ENCODE data around the gene CCDC87.
"Not testable (repeated sequence)": the region's sequence is repeated elsewhere in the genome, so short reads cannot be mapped to it uniquely, and the experiment has no call there.

CCDC87 gene

DNA sequence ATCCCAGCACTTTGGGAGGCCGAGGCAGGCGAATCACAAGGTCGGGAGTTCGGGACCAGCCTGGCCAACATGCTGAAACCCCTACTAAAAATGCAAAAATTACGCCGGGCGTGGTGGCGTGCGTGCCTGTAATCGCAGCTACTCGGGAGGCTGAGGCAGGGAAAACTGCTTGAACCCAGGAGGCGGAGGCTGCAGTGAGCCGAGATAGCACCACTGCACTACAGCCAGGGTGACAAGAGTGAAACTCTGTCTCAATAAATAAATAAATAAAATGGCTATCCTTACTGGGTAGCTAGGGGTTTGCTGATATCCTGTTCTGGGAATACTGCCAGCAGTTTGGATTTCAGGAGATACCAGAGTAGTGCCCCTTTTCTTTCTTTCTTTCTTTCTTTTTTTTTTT, 21.2 kb upstream of the CCDC87 start:
- no peak for DNase-seq

GRCh38 chr11:66612458-66612857, 19.6 kb upstream of the CCDC87 start:
- no peak for DNase-seq

DNA sequence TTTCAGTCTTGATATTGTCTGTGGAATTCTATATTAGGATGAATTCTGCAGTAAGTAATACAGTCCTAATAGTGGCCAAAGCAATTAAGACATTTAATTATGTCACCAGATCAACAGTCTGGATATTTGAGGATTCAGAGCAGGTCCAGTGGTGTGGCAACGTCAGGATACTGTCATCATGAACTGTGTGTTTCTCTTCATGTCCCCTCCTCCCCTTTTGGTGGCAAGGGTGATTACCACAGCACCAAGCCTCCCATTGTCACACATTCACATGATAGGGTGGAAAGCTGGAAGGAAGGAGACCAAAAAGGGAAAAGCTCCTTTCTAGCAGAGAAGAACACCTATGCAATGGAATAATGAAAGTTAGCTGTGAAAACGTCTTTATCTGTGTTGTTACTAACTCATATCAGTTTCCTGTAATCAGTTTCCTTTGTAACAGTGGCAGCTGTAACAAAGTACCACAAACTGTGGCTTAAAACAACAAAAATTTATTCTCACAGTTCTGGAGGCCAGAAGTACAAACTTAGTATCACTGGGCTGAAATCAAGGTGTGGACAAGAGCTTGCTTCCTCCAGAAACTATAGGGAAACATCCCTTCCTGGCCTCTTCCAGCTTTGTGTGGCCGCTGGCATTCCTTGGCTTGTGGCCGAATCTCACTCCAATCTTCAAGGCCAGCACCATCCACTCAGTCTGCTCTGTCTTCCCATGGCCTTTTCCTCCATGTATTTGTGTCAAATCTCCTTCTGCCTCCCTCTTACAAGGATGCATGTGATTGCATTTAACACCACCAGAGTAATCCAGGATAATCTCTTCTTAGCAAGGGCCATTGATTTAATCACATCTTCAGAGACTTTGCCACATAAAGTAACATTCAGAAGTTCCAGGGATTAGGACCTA, 17.1 kb upstream of the CCDC87 start:
- DNase-seq = no peak

DNA sequence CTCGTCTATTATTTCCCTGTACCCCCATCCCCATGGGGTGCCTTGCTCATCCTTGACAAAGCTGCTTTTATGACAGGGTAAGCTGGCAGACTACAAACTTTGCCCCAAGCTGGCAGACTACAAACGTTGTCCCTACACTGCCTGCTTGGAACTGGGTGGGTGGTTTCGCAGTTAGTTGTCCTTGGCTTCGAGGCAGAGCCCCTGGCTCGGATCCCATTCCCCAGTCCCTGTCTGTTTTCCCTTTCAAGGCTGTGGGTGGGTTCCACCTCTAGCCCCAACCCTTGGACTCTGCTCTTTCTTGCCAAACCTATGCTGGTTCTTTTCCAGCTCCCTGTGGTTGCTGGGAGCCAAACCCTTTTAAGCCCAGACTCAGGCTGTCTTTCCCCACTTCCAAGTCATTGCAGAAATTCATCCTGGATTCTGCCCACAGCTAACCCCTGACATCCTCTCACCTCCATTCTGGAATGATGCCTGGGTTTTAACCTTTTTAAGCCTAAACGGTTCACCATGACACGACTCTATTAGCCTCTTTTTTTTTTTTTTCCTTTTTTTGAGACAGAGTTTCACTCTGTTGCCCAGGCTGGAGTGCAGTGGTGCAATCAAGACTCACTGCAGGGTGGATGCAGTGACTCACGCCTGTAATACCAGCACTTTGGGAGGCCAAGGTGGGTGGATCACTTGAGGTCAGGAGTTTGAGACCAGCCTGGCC, 14.4 kb upstream of the CCDC87 start:
- DNase-seq = peak; percentile 40

DNA sequence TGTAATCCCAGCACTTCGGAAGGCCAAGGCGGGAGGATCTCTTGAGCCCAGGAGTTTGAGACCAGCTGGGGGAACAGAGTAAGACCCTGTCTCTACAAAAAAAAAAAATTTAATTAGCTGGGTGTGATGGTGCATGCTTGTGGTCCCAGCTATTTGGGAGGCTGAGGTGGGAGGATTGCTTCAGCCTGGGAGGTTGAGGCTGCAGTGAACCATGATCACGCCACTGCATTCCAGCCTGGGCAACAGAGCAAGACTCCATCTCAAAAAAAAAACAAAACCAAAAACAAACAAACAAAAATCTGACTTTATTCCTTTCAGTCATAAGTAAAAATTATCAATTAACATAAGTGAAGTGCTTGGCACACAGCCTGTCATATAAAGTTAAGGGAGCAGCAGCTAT, 13.7 kb upstream of the CCDC87 start:
- not testable (repeated sequence) for DNase-seq

DNA sequence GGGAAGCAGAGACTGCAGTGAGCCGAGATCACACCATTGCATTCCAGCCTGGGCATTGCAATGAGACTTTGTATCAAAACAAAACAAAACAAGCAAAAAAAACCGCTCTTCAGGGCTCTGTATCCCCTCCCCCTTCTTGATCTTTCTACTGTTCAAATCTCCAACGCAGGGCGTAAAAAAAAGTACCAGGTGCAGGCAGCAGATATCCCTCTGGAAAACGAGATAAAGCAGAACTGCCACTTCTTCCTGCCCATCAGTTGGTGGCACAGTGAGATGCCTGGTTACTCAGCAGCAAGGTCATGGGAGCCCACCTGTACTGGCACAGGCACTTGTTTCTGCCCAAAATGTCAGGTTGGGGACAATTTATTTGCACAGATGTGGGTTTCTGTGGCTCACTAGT, 11.3 kb upstream of the CCDC87 start:
- no peak for DNase-seq

DNA sequence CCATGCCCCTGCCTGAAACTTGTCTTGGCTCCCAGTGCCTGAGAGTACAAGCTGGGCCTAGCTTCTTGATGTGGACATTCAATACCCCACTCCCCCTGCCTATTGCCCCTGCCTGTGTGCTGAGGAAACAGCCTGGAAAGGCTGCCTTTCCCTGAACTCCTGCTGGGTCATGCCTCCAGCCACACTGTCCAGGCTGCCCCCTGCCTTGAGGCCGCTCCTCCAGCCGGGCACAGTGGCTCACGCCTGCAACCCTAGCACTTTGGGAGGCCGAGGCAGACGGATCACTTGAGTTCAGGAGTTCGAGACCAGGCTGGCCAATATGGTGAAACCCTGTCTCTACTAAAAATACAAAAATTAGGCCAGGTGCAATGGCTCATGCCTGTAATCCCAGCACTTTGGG, 10.2 kb upstream of the CCDC87 start:
- DNase-seq = no peak

DNA sequence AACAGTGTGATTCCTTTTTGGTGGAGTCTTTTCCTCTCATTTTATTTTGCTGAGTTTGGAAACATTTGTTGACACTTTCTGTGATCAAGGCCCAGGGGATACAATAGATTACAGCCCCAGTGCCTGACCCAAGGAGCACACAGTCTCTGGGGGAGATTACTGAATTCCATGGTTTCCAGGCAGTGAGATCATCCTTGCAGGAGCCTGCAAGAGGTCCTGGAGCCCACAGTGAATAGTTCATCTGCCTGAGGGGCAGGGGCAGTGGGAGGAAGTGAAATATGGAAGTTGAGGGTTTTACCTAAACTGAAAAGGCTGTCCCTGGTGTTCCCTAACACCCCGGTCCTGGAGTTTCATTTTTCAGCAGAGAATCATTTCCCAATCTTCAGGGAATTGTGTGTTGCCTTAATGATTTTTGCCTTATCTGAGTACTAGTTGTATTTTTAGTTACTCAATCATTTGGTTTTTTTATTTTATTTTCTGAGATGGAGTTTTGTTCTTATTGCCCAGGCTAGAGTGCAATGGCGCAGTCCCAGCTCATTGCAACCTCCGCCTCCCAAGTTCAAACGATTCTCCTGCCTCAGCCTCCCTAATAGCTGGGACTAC, 7.9 kb upstream of the CCDC87 start:
- DNase-seq = no peak

GRCh38 chr11:66600219-66600618, 7.4 kb upstream of the CCDC87 start:
- no peak for DNase-seq

DNA sequence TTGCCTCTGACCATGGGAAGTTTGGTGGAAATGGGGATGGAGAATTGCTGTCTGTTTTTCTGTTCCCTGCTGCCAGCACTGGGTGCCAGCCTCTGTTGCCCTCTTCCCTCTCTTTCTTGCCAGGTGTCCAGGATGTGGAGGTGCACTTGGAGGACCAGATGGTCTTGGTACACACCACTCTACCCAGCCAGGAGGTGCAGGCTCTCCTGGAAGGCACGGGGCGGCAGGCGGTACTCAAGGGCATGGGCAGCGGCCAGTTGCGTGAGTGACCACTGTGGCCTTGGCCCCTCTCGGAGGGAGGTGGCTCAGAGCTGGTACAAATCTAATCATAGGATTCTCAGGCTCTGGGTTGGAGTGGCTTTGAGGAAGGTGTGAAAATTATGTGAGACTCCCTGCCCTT, 6.1 kb upstream of the CCDC87 start:
- DNase-seq = no peak

GRCh38 chr11:66595245-66595904, 2.5 kb upstream of the CCDC87 start:
- DNase-seq = no peak

DNA sequence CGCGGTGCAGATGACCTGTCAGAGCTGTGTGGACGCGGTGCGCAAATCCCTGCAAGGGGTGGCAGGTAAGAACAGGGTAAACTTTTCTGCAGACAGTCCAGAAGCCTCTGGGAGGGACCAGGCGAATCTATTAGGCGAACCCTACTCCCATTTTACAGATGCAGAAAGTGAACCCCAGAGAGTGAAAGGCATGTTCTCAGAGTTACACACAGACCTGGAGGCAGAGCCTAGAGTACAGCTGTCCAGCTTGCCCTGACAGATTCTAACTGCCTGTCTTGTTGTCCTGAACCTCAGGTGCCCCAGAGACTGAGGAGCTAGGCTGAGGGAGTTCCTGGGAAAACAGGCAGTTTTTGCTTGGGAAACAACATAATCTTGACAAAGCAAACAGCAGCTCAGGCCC, 787 bp upstream of the CCDC87 start:
- no peak for DNase-seq

DNA sequence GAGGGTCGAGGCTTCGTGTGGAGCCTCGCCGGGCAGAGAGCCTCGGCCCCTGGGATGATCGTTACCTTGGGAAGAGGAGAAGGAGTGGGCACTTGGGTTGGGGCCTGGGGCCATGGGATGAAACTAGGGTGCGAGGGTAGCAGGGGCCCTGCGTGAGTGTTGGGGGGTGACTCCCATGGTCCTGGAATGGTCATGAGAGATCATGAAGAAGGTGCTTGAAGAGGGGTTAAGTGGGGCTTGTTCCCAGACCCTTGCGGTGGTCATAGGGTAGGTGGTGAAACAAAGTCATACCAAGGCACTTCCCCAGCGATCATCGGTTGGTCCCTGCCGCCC, 406 bp upstream of the CCDC87 start:
- no peak for DNase-seq

DNA sequence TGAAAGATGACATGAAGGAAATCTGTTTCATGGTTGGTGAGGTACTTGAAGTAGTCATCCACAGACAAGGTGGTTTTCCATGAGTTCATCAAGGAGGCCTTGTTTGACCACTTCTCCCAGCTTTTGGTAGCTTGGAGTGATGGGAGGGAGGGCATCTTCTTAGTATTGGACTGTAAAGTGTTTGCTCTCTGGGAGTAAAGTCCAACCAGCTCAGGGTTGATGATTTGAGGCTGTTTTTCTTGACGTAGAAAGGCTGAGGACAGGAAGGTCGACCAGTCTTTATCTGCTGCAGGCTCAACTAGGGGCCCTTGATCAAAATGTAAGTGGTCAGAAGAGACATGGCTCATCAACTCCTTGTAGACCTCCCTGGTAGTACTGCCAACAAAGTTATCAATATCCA, 1.7 kb downstream of the CCDC87 start:
- DNase-seq = no peak

DNA sequence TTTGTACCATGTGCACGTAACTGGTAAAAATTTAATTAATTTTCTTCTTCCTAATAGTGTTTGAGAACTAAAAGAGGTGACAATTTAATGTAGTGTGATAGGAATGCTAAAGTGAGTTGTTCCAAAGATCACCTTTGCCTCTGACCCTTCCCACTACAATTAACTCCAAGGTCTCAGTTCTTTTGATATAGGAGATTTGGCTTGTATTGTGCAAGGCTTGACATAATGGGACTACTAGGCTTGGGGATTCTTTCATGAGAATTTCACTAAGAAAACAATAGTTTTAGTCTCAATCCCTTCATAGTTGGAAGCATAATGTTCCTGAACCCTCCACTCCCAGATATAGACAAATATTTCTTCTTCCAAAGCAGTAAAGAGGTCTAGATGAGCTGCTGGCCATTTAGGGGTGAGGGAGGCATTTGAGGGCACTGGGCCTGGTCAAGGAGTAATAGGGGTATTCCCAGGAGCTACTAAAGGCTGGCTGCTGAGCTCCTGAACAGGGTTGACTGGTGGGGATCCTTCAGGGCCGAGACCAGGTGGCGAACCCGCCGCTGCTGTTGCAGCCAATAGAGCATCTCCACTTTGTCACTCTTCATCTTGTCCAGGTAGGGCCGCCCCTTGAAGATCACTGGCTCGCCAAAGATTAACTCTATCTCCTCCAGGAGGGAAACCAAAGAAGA, 2.7 kb downstream of the CCDC87 start:
- DNase-seq = no peak

GRCh38 chr11:66589315-66589714, 3.5 kb downstream of the CCDC87 start:
- DNase-seq = not testable (repeated sequence)

- no peak for DNase-seq
These were observed 6.7 kb downstream of the CCDC87 start for GRCh38 chr11:66586136-66586535.

GRCh38 chr11:66585447-66585846, 7.4 kb downstream of the CCDC87 start:
- DNase-seq = not testable (repeated sequence)

DNA sequence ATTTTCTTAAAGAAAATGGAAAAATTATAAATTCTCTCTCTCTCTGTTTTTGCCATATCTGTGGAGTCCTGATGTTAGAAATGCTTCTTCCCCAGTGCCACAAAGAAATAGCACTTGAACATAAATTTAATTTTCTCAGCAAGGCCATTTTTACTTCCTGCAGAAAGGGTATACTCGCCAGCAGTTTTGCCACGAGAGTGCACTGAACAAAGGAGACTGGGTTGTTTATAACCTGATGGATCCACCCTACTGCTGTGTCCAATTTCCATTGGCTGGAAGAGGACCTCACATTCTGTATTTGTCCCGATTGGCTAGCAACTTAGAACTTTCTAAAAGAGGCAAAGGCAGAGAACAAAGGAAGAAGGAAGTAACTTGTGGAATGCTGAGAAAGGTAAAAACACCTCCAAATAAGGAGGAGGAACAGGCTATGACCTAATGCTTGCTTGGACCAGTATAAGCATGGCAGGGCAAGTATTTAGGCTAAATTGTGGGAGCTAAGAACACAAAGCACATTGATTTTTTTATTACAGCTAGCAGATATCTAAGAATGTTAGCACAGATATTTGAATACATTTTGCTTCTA, 10.2 kb downstream of the CCDC87 start:
- DNase-seq = not testable (repeated sequence)

DNA sequence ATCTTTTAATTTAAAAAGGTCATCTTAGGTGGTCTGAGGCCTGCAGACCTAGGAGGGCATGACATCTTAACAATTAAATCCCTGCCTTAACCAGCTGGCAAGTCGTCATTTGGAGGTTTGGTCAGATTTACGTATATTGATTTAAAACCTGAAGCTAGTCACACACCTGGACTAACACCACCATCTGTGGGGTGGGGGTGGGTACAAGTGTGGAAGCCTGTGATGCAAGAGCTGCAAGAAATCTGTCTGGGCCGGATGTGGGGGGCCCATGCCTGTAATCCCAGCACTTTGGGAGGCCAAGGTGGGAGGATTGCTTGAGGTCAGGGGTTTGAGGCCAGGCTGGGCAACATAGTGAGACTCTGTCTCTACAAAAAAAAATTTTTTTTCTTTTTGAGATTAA, 11.6 kb downstream of the CCDC87 start:
- no peak for DNase-seq

DNA sequence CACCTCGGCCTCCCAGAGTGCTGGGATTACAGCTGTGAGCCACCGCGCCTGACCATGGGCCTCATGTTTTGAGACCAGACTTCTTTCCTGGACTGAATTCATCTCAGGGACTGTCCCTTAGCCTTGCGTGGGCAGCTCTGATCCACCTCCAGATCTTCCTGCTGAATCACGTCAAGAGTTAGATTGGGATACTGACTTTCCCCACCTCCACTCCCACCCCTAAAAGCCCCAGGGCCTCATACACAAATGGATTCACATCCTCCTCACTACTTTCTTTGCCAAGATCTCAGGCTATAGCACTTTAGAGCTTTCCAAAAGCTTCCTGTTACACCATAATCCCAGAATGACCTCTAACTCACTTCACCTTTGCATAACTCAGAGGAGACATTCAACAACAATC, 12.1 kb downstream of the CCDC87 start:
- no peak for DNase-seq

- peak; percentile 24 for DNase-seq
These were observed 13.8 kb downstream of the CCDC87 start for GRCh38 chr11:66579017-66579606.

All from NCI-H226 (cell line).